HCEC 1CT (cell line): ENCODE data around the gene MYL6B.
A peak's percentile ranks its signal among the peaks of the same experiment; 100 is the strongest.

Source experiments
- DNase-seq: peaks from one replicate; pipeline ENCODE4 v3.0.0-alpha.2; 2017

The MYL6B gene

GRCh38 chr12:56178347-56178746, 26.0 kb downstream of the MYL6B start:
- no peak for DNase-seq

- DNase-seq, result no peak
Measured at GRCh38 chr12:56186957-56187356, 34.6 kb downstream of the MYL6B start.

GRCh38 chr12:56188131-56188777, 35.9 kb downstream of the MYL6B start:
- no peak for DNase-seq

DNA sequence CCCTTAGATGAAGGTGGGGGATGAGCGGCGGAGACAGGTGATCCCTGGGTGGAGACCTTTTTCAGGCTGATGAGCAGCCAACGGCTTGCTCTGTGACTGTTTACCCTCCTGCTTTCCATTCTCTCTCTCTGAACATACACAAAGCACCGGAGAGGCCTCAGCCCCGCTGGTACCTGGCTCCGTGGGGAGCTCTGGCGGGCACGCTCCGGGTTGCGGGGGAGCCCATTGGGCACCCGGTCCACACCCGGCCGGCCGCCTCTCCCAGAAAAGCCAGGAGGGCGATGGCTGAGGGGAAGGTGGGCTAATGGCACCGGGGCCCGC, 36.4 kb downstream of the MYL6B start:
- no peak for DNase-seq

- peak; percentile 85 for DNase-seq
Measured at GRCh38 chr12:56189099-56189917, 36.9 kb downstream of the MYL6B start, which contains the start of gene SMARCC2. Gene SMARCC2, minus strand, starts transcription at chr12:56189483. Its CDS starts 22 bp downstream, at chr12:56189461.

- peak; percentile 63 for DNase-seq
Measured at GRCh38 chr12:56189918-56190694, 37.7 kb downstream of the MYL6B start.

- peak; percentile 28 for DNase-seq
Measured at GRCh38 chr12:56190695-56191155, 38.3 kb downstream of the MYL6B start.

GRCh38 chr12:56192582-56192981, 40.2 kb downstream of the MYL6B start:
- DNase-seq, result no peak

DNA sequence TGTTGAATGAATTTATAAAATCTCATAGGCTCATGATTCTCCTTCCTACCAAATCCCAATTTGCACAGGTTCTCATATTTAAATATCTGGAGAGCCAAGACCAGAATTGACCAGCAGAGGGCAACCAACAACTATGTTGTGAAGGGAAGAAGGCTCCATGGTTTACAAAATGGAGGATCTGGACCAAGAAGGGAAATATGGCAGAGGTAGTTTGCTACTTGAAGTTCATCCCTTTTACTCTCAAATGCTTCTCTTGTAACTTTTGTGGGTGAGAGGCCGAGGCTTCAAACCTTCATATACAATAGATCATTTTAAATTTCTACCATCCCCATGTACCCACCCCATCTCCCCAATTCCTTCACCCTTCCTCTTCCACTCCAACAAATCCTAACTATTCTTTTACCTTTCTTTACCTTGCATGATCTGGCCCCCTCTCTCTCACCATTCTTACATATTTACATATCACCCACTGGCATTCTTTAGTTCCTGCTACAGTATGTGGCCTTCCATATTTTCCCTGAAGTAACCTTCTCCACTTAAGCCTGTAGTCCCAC, 40.7 kb downstream of the MYL6B start:
- peak; percentile 74 for DNase-seq

- DNase-seq, result peak; percentile 95
Measured at GRCh38 chr12:56196818-56197550, 44.6 kb downstream of the MYL6B start.

GRCh38 chr12:56197921-56198635, 45.7 kb downstream of the MYL6B start:
- no peak for DNase-seq

DNA sequence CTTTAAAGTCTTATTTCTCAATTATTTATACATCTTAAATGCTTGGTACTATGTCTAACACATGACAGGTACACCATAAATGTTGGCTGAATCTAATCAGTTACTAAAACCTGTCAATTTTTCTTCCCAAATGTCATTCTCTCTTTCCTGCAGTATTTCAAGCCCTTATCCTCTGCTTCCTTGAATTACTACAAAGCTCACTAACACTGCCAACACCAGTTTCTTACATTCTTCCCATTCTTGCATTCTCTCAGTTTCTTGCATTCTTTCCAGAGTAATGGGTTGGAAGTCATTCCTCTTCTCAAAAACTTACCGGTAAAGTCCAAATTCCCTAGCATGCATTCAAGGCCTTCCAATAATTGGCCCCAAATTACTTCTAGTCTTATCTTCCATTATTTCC, 46.4 kb downstream of the MYL6B start:
- no peak for DNase-seq

DNA sequence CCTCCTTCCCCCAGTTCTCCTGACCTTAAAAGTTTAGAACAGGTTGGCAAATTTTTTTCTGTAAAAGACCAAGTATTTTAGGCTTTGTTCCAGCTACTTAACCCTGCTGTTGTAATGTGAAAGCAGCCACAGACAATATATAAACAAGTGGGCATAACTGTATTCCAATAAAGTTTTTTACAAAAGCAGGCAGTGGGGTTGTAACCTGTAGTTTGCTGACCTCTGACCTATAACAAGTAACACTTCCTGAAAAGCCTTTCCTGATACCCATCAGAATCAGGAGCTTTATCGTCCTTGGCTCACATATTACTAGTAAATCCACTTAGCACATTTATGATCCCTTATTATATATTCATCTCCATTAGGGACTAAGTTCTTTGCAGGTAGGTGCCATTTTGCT, 50.0 kb downstream of the MYL6B start:
- DNase-seq, result no peak

- no peak for DNase-seq
Measured at GRCh38 chr12:56202838-56203237, 50.5 kb downstream of the MYL6B start.

- DNase-seq, result no peak
Measured at GRCh38 chr12:56204275-56204674, 51.9 kb downstream of the MYL6B start.

DNA sequence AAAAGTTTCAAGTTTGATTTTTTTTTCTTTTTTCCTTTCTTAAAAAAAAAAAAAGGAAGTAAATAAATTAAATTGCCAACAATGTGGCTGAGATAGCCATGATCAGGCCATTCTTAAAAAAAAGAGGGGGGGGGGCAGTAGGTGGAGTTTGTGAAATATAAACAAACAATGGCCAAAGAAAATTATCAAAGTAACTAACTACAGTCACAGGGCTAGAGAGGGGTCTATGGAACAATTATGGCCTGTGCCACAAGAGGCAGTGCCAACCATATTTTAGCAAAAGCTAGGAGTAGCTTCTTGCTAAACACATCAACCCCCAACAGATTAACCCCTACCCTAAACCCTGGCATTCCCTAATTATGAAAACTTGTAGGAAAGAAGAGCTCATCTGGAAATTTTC, 53.1 kb downstream of the MYL6B start:
- no peak for DNase-seq

DNA sequence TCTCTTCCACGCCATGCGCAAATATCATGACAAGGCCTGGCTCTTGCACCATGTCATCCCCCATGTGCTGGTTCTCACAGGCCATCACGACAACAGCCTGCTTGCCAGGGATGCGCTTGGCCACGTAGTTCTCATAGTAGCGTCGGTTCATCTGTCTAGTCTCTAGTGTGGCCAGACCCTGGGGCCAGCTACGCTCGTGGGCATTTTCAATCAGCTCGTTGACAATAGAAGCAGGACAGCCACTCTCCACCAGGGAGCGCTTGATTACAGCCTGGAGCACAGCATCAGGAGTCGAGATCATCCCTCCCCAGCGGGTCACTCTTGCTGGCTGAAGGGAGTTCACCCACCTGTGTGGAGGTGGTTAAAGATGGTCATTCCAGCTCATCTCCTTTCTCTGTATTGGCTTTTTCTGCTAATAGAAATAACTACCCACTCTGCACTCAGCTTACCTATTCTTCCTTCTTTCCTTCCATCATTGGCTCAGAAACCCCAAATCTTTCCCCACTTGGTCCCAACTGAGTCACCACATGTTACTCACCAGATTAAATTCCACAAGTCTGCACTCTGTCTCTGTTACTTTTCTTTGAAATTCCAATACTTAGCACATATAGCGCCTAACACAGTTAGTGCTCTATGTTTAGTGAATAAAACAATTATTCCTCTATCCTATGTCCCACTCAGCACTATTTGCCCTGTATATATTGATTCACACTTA, 54.2 kb downstream of the MYL6B start:
- peak; percentile 57 for DNase-seq
